ENCODE measurements around the gene TMEM250. TPM values are rescaled to one million over a fixed set of nuclear protein-coding genes. Genes with fewer than 3 reads are reported as not detected.

TMEM250 gene
- polyA plus RNA-seq, 1 of the 3 experiments (the other 2 are of a cell fraction) = 25.9 TPM

DNA sequence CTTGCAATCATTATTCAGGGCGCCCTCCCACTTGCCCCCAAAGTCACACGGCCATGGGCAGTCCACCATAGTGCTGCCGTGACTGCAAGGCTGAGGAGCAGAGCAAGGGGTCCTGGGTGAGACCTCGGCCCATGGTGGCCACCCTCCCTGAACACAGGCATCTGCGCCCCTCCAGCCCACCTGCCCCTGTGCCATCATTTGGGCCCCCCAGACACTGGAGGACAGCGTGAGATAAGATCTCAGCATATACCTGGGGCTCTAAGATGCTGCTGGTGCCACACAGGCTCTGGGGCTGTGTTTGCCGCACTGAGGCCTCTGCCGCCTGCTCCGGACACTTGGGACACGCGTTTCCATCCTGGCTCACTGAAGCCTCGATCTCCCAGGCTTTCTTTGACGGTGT lies 3.5 kb downstream of the TMEM250 start:
- H3K4me2 ChIP-seq = no peak overlapping the region
- no peaks in the 10 kb centered on the region for H3K27me3 ChIP-seq (ENCODE audit: insufficient read depth)
- no peak overlapping the region for H3K27ac ChIP-seq (ENCODE audit: low read depth in 2 of 2, low read length in 1 of 2)
- no peak for DNase-seq
- H3K9me3 ChIP-seq = no peaks in the 10 kb centered on the region
- ChIA-PET POLR2A (no interaction called here), CTCF (interaction anchor here (1.6 kb wide), 1 partner anchor 19 kb away, joined by 5 read pairs; no protein-coding TSS in a partner anchor)
- TF ChIP-seq YY1 (IDR thresholded peaks at IDR 0.05; ENCODE audit: low read depth) (no peak), EP300 (IDR thresholded peaks at IDR 0.05; ENCODE audit: borderline replicate concordance in 1 of 2, low read depth in 1 of 2, low read length in 1 of 2) (no peak), RCOR1 (IDR thresholded peaks at IDR 0.05; ENCODE audit: low read length) (no peak), MEF2A (IDR thresholded peaks at IDR 0.05; ENCODE audit: borderline replicate concordance, low read depth) (no peak), GABPA (IDR thresholded peaks at IDR 0.05; ENCODE audit: low read depth) (no peak)
- TF ChIP-seq, protein P1, sequence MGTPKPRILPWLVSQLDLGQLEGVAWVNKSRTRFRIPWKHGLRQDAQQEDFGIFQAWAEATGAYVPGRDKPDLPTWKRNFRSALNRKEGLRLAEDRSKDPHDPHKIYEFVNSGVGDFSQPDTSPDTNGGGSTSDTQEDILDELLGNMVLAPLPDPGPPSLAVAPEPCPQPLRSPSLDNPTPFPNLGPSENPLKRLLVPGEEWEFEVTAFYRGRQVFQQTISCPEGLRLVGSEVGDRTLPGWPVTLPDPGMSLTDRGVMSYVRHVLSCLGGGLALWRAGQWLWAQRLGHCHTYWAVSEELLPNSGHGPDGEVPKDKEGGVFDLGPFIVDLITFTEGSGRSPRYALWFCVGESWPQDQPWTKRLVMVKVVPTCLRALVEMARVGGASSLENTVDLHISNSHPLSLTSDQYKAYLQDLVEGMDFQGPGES (IDR thresholded peaks at IDR 0.05; ENCODE audit: low read depth, low read length) = no peak
- TF ChIP-seq, protein P2, sequence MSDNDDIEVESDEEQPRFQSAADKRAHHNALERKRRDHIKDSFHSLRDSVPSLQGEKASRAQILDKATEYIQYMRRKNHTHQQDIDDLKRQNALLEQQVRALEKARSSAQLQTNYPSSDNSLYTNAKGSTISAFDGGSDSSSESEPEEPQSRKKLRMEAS (IDR thresholded peaks at IDR 0.05; ENCODE audit: low read depth) = no peak
- TF ChIP-seq, protein P3, sequence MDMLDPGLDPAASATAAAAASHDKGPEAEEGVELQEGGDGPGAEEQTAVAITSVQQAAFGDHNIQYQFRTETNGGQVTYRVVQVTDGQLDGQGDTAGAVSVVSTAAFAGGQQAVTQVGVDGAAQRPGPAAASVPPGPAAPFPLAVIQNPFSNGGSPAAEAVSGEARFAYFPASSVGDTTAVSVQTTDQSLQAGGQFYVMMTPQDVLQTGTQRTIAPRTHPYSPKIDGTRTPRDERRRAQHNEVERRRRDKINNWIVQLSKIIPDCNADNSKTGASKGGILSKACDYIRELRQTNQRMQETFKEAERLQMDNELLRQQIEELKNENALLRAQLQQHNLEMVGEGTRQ (IDR thresholded peaks at IDR 0.05; ENCODE audit: borderline replicate concordance, low read depth, low read length) = no peak
- TF ChIP-seq, protein P4, sequence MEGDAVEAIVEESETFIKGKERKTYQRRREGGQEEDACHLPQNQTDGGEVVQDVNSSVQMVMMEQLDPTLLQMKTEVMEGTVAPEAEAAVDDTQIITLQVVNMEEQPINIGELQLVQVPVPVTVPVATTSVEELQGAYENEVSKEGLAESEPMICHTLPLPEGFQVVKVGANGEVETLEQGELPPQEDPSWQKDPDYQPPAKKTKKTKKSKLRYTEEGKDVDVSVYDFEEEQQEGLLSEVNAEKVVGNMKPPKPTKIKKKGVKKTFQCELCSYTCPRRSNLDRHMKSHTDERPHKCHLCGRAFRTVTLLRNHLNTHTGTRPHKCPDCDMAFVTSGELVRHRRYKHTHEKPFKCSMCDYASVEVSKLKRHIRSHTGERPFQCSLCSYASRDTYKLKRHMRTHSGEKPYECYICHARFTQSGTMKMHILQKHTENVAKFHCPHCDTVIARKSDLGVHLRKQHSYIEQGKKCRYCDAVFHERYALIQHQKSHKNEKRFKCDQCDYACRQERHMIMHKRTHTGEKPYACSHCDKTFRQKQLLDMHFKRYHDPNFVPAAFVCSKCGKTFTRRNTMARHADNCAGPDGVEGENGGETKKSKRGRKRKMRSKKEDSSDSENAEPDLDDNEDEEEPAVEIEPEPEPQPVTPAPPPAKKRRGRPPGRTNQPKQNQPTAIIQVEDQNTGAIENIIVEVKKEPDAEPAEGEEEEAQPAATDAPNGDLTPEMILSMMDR (IDR thresholded peaks at IDR 0.05) = no peak
- H3K4me3 ChIP-seq (ENCODE audit: low read depth in 2 of 2, low read length in 1 of 2) = no peak overlapping the region
- peaks cover 42% of the 10 kb centered on the region for H3K79me2 ChIP-seq (ENCODE audit: insufficient read depth)
- H3K9ac ChIP-seq = no peak overlapping the region
- H3K9me2 ChIP-seq = no peaks in the 10 kb centered on the region
- H2AFZ ChIP-seq (ENCODE audit: low read depth) = no peak overlapping the region
- peaks cover 0 to 23% of the 10 kb centered on the region in 2 experiments for H3K36me3 ChIP-seq (replicated peaks in 1 of 2; ENCODE audit: control insufficient read depth in 1 of 2, insufficient read depth in 2 of 2, low read length in 1 of 2)
- no peaks in the 10 kb centered on the region for H4K20me1 ChIP-seq (ENCODE audit: insufficient read depth)
- H3K4me1 ChIP-seq (ENCODE audit: control insufficient read depth in 1 of 2, insufficient read depth in 2 of 2, low read depth in 1 of 2, low read length in 1 of 2) = peaks cover 8 to 27% of the 10 kb centered on the region in 2 experiments; a peak in 3 of 4 replicates
- peaks cover 7% of the 10 kb centered on the region for H3F3A ChIP-seq (replicated peaks; ENCODE audit: insufficient read depth)
- 93% methylated on average over 3 of the region's 13 CpGs for WGBS (ENCODE audit: low lambda C conversion rate)

DNA sequence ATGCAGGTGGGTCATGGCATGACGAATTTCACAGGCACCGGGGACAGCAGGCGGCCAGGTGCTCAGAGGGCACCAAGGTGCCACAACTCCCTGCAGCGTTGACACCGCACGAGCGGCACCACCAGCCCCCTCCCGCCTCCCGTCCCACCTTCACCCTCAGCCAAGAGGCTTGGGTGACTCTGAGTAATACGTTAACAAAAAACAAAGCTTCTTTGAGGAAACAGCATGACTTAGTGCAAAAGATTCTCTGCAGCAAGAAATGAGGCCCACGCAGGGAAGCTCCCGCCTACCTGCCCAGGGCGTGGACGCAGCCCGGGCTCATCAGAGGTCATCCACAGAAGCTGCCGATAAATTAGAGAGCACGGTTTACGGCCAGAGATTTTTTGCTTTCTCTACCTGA lies 4.1 kb downstream of the TMEM250 start:
- peaks cover 37% of the 10 kb centered on the region for H3K79me2 ChIP-seq (ENCODE audit: insufficient read depth)
- DNase-seq = no peak
- H3K27ac ChIP-seq (ENCODE audit: low read depth in 2 of 2, low read length in 1 of 2) = no peak overlapping the region
- no peaks in the 10 kb centered on the region for H4K20me1 ChIP-seq (ENCODE audit: insufficient read depth)
- TF ChIP-seq, protein P2 (IDR thresholded peaks at IDR 0.05; ENCODE audit: low read depth) = no peak
- TF ChIP-seq RAD21 (IDR thresholded peaks at IDR 0.05; ENCODE audit: low read length) = no peak
- TF ChIP-seq TAF1 (IDR thresholded peaks at IDR 0.05; ENCODE audit: borderline replicate concordance, low read depth, low read length) = no peak
- TF ChIP-seq RCOR1 (IDR thresholded peaks at IDR 0.05; ENCODE audit: low read length) = no peak
- no peak for TF ChIP-seq RFX5 (IDR thresholded peaks at IDR 0.05; ENCODE audit: low read length)
- TF ChIP-seq, protein P5, sequence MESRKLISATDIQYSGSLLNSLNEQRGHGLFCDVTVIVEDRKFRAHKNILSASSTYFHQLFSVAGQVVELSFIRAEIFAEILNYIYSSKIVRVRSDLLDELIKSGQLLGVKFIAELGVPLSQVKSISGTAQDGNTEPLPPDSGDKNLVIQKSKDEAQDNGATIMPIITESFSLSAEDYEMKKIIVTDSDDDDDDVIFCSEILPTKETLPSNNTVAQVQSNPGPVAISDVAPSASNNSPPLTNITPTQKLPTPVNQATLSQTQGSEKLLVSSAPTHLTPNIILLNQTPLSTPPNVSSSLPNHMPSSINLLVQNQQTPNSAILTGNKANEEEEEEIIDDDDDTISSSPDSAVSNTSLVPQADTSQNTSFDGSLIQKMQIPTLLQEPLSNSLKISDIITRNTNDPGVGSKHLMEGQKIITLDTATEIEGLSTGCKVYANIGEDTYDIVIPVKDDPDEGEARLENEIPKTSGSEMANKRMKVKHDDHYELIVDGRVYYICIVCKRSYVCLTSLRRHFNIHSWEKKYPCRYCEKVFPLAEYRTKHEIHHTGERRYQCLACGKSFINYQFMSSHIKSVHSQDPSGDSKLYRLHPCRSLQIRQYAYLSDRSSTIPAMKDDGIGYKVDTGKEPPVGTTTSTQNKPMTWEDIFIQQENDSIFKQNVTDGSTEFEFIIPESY (IDR thresholded peaks at IDR 0.05; ENCODE audit: borderline replicate concordance, low read depth) = no peak
- TF ChIP-seq, protein P6, sequence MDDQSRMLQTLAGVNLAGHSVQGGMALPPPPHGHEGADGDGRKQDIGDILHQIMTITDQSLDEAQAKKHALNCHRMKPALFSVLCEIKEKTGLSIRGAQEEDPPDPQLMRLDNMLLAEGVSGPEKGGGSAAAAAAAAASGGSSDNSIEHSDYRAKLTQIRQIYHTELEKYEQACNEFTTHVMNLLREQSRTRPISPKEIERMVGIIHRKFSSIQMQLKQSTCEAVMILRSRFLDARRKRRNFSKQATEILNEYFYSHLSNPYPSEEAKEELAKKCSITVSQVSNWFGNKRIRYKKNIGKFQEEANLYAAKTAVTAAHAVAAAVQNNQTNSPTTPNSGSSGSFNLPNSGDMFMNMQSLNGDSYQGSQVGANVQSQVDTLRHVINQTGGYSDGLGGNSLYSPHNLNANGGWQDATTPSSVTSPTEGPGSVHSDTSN (IDR thresholded peaks at IDR 0.05) = no peak
- H3K36me3 ChIP-seq (replicated peaks in 1 of 2; ENCODE audit: control insufficient read depth in 1 of 2, insufficient read depth in 2 of 2, low read length in 1 of 2) = peaks cover 0 to 23% of the 10 kb centered on the region in 2 experiments
- H3K4me2 ChIP-seq = no peak overlapping the region
- no peaks in the 10 kb centered on the region for H3K27me3 ChIP-seq (ENCODE audit: insufficient read depth)
- WGBS (ENCODE audit: low lambda C conversion rate) = 96% methylated on average over 18 of the region's 18 CpGs
- CTCF ChIA-PET = interaction anchor here (1.6 to 5.3 kb wide), 2 partner anchors 18 to 147 kb away, joined by 5 to 21 read pairs; no protein-coding TSS in a partner anchor
- peaks cover 12 to 28% of the 10 kb centered on the region in 2 experiments; a peak in 3 of 4 replicates for H3K4me1 ChIP-seq (ENCODE audit: control insufficient read depth in 1 of 2, insufficient read depth in 2 of 2, low read depth in 1 of 2, low read length in 1 of 2)
- no peak overlapping the region for H3K9ac ChIP-seq
- no peak overlapping the region for H3K4me3 ChIP-seq (ENCODE audit: low read depth in 2 of 2, low read length in 1 of 2)
- H2AFZ ChIP-seq (ENCODE audit: low read depth) = no peak overlapping the region
- no peaks in the 10 kb centered on the region for H3K9me3 ChIP-seq
- POLR2A ChIA-PET = no interaction called here
- H3K9me2 ChIP-seq = no peaks in the 10 kb centered on the region
- peaks cover 4% of the 10 kb centered on the region for H3F3A ChIP-seq (replicated peaks; ENCODE audit: insufficient read depth)

Data from SK-N-SH (cell line).